PC-3 (cell line): ENCODE measurements around the gene CTNNA3. TPM values are rescaled to one million over a fixed set of nuclear protein-coding genes. Genes with fewer than 3 reads are reported as not detected.

ENCODE experiments used
- ATAC-seq: fragments of 200-7000 bp; cut with Tn5 transposase; 2 replicates; pipeline ENCODE4 v1.9.1; 2020; ENCODE audit warnings: mild to moderate bottlenecking, moderate library complexity
- BruUV-seq: library from RNA; stranded (reverse); fragments of 400-500 nt; replicated peaks from 2 replicates; lab custom pipeline; 2021; lab: Mats Ljungman, UMichigan
- CTCF ChIA-PET: fragments of 300-600 bp; sonication (Branson Sonifier 250); formaldehyde crosslinking; loops from one replicate; lab custom pipeline; 2022; ENCODE audit warnings: antibody characterized with exemption; lab: Charles Lee
- POLR2A ChIA-PET: fragments of 300-600 bp; sonication (Branson Sonifier 250); formaldehyde crosslinking; loops from one replicate; lab custom pipeline; 2022; ENCODE audit warnings: antibody characterized with exemption; ENCODE audit not compliant: unreplicated experiment; lab: Charles Lee
- DNase-seq: peaks from one replicate; pipeline ENCODE4 v3.0.0-alpha.2; 2015
- H2AFZ ChIP-seq: fragments of 300-600 bp; sonication (generic); 2 replicates; pipeline ENCODE4 v1.6.0; 2016; ENCODE audit warnings: antibody characterized with exemption, low read length
- H3F3A ChIP-seq: fragments of 300-600 bp; sonication (generic); one replicate; pipeline ENCODE4 v1.6.0; 2017; ENCODE audit warnings: antibody characterized with exemption, low read length, control low read depth, mild to moderate bottlenecking; ENCODE audit not compliant: unreplicated experiment
- H3K27ac ChIP-seq: fragments of 300-600 bp; sonication (generic); 2 replicates; pipeline ENCODE4 v1.5.1; 2016; ENCODE audit warnings: mild to moderate bottlenecking, low read length
- H3K27me3 ChIP-seq: fragments of 300-600 bp; sonication (generic); 2 replicates; pipeline ENCODE4 v1.6.1; 2016; ENCODE audit warnings: low read length, mixed read lengths
- H3K36me3 ChIP-seq: fragments of 300-600 bp; sonication (generic); 2 replicates; pipeline ENCODE4 v1.6.1; 2016; ENCODE audit warnings: low read depth, mixed run types, low read length, mixed read lengths
- H3K4me1 ChIP-seq: fragments of 300-600 bp; sonication (generic); 2 replicates; pipeline ENCODE4 v1.5.1; 2016; ENCODE audit warnings: low read length; ENCODE audit not compliant: insufficient read depth
- H3K4me2 ChIP-seq: fragments of 300-600 bp; sonication (generic); 2 replicates; pipeline ENCODE4 v1.6.0; 2016; ENCODE audit warnings: low read length
- H3K4me3 ChIP-seq: fragments of 300-600 bp; sonication (generic); 2 replicates; pipeline ENCODE4 v1.5.1; 2016; ENCODE audit warnings: mild to moderate bottlenecking, low read length, mixed read lengths
- H3K79me2 ChIP-seq: fragments of 300-600 bp; sonication (generic); 2 replicates; pipeline ENCODE4 v1.6.1; 2017; ENCODE audit warnings: low read length, mixed read lengths
- H3K9ac ChIP-seq: fragments of 300-600 bp; sonication (generic); 2 replicates; pipeline ENCODE4 v1.6.0; 2016; ENCODE audit warnings: mild to moderate bottlenecking, low read length
- H3K9me2 ChIP-seq: fragments of 300-600 bp; sonication (generic); replicated peaks from 2 replicates; pipeline ENCODE4 v1.6.1; 2016; ENCODE audit warnings: mixed run types, low read length, mixed read lengths
- H3K9me3 ChIP-seq: fragments of 300-600 bp; sonication (generic); 2 replicates; pipeline ENCODE4 v1.6.1; 2016; ENCODE audit warnings: low read length, mixed read lengths
- H4K20me1 ChIP-seq: fragments of 300-600 bp; sonication (generic); 2 replicates; pipeline ENCODE4 v1.6.1; 2016; ENCODE audit warnings: low read length, mixed read lengths
- EZH2 ChIP-seq: fragments of 300-600 bp; sonication (generic); IDR thresholded peaks from one replicate; pipeline ENCODE4 v1.6.1; 2017; ENCODE audit warnings: antibody characterized with exemption, mild to moderate bottlenecking, low read length; ENCODE audit not compliant: unreplicated experiment
- EZH2phosphoT487 ChIP-seq: fragments of 300-600 bp; sonication (generic); IDR thresholded peaks from 2 replicates; pipeline ENCODE4 v1.6.1; 2018; ENCODE audit warnings: mild to moderate bottlenecking, antibody characterized with exemption, low read length, borderline replicate concordance
- intact Hi-C: fragments of 100-400 bp; cut with micrococcal nuclease; formaldehyde crosslinking; loops from 2 replicates; pipeline ENCODE4 v1.9.0; 2023
- total RNA-seq: library from RNA; depleted of rRNA; stranded (reverse); fragments of >200 nt; gene quantifications from 2 replicates; pipeline ENCODE4 v1.2.3, GENCODE V29; 2014
- TF ChIP-seq, protein P1 (sequence below): fragments of 300-600 bp; sonication (generic); conservative IDR thresholded peaks from 2 replicates; pipeline ENCODE4 v1.5.1; 2017; ENCODE audit warnings: antibody characterized with exemption, low read depth, mild to moderate bottlenecking, low read length

Gene CTNNA3
- total RNA-seq, 1 experiment from 2014 or later = 1.9 TPM

GRCh38 chr10:65931291-65932070 lies 1764.5 kb downstream of the CTNNA3 start:
- no peak overlapping the region for H3K4me3 ChIP-seq
- H3K27ac ChIP-seq = no peak overlapping the region
- no peak for ATAC-seq
- H3K4me2 ChIP-seq = no peak overlapping the region
- H3K27me3 ChIP-seq = no peaks in the 10 kb centered on the region
- H3F3A ChIP-seq = no peaks in the 10 kb centered on the region
- DNase-seq = no peak
- no peaks in the 10 kb centered on the region for H3K79me2 ChIP-seq
- no peaks in the 10 kb centered on the region for H3K4me1 ChIP-seq
- no peaks in the 10 kb centered on the region for H3K36me3 ChIP-seq
- no TSS peak for BruUV-seq
- H3K9me3 ChIP-seq = no peaks in the 10 kb centered on the region
- no peaks in the 10 kb centered on the region for H3K9me2 ChIP-seq
- no peaks in the 10 kb centered on the region for H4K20me1 ChIP-seq
- ChIA-PET CTCF (no interaction called here), POLR2A (no interaction called here)
- intact Hi-C loops = no loop called here
- no peak overlapping the region for H2AFZ ChIP-seq
- TF ChIP-seq EZH2phosphoT487 = no peak
- TF ChIP-seq, protein P1, sequence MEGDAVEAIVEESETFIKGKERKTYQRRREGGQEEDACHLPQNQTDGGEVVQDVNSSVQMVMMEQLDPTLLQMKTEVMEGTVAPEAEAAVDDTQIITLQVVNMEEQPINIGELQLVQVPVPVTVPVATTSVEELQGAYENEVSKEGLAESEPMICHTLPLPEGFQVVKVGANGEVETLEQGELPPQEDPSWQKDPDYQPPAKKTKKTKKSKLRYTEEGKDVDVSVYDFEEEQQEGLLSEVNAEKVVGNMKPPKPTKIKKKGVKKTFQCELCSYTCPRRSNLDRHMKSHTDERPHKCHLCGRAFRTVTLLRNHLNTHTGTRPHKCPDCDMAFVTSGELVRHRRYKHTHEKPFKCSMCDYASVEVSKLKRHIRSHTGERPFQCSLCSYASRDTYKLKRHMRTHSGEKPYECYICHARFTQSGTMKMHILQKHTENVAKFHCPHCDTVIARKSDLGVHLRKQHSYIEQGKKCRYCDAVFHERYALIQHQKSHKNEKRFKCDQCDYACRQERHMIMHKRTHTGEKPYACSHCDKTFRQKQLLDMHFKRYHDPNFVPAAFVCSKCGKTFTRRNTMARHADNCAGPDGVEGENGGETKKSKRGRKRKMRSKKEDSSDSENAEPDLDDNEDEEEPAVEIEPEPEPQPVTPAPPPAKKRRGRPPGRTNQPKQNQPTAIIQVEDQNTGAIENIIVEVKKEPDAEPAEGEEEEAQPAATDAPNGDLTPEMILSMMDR = no peak
- TF ChIP-seq EZH2 = no peak
- no peak overlapping the region for H3K9ac ChIP-seq

GRCh38 chr10:65911151-65911835 lies 1784.7 kb downstream of the CTNNA3 start:
- peaks cover 8% of the 10 kb centered on the region for H3K4me1 ChIP-seq
- H3K9ac ChIP-seq = no peak overlapping the region
- no peaks in the 10 kb centered on the region for H3K27me3 ChIP-seq
- no peak overlapping the region for H3K27ac ChIP-seq
- H4K20me1 ChIP-seq = no peaks in the 10 kb centered on the region
- no TSS peak for BruUV-seq
- ATAC-seq = peak; percentile 80
- H3K4me2 ChIP-seq = no peak overlapping the region
- H3K36me3 ChIP-seq = no peaks in the 10 kb centered on the region
- H3K4me3 ChIP-seq = no peak overlapping the region
- no peaks in the 10 kb centered on the region for H3K79me2 ChIP-seq
- no peak overlapping the region for H2AFZ ChIP-seq
- DNase-seq = peak; percentile 37
- intact Hi-C loops = no loop called here
- POLR2A ChIA-PET = no interaction called here
- CTCF ChIA-PET = no interaction called here
- TF ChIP-seq, protein P1 = no peak
- TF ChIP-seq EZH2phosphoT487 (no peak), EZH2 (no peak)
- no peaks in the 10 kb centered on the region for H3F3A ChIP-seq
- H3K9me3 ChIP-seq = no peaks in the 10 kb centered on the region
- H3K9me2 ChIP-seq = no peaks in the 10 kb centered on the region
